Measurements from ENCODE around the gene SLC28A1.

The SLC28A1 gene

GRCh38 chr15:84962955-84963354, 78.5 kb downstream of the SLC28A1 start:
- no peaks in the 10 kb centered on the region for H3K36me3 ChIP-seq (replicated peaks)
- in situ Hi-C loops (cut with HindIII; ENCODE audit: low pct_ligation_motif_present, low sequenced_read_pairs), result no loop called here
- no peaks in the 10 kb centered on the region for H3K27me3 ChIP-seq (replicated peaks)
- TF ChIP-seq, protein P1, sequence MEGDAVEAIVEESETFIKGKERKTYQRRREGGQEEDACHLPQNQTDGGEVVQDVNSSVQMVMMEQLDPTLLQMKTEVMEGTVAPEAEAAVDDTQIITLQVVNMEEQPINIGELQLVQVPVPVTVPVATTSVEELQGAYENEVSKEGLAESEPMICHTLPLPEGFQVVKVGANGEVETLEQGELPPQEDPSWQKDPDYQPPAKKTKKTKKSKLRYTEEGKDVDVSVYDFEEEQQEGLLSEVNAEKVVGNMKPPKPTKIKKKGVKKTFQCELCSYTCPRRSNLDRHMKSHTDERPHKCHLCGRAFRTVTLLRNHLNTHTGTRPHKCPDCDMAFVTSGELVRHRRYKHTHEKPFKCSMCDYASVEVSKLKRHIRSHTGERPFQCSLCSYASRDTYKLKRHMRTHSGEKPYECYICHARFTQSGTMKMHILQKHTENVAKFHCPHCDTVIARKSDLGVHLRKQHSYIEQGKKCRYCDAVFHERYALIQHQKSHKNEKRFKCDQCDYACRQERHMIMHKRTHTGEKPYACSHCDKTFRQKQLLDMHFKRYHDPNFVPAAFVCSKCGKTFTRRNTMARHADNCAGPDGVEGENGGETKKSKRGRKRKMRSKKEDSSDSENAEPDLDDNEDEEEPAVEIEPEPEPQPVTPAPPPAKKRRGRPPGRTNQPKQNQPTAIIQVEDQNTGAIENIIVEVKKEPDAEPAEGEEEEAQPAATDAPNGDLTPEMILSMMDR (IDR thresholded peaks at IDR 0.05; ENCODE audit: low read depth, low read length, missing control alignments), result no peak
- no peak overlapping the region for H3K27ac ChIP-seq
- H3K4me3 ChIP-seq (ENCODE audit: low read depth, low read length), result no peak overlapping the region
- no peak for DNase-seq

DNA sequence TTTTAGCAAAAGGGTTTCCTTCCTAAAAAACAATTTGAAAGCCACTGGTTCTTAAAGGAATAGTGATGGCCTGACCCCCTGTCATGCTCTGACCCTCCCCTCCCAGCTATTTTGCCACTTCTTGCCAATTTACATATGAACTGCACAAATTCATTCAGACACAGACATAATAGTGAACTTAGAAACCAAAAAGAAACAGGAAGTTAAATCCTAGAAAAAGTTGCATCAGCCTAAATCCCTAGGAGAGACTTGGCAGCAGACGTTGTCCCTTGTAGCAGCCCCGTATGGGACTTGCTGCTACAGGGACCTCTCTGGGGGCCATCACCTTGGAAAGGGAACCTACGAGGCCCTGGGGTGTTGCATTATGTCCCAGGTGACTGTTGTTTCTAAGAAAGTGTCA, 82.9 kb downstream of the SLC28A1 start:
- TF ChIP-seq, protein P1 (IDR thresholded peaks at IDR 0.05; ENCODE audit: low read depth, low read length, missing control alignments), result no peak
- Histone ChIP-seq H3K27me3 (replicated peaks) (no peaks in the 10 kb centered on the region), H3K4me3 (ENCODE audit: low read depth, low read length) (no peak overlapping the region), H3K27ac (no peak overlapping the region), H3K36me3 (replicated peaks) (no peaks in the 10 kb centered on the region)
- in situ Hi-C loops (cut with HindIII; ENCODE audit: low pct_ligation_motif_present, low sequenced_read_pairs), result no loop called here
- DNase-seq, result no peak

- TF ChIP-seq, protein P1 (IDR thresholded peaks at IDR 0.05; ENCODE audit: low read depth, low read length, missing control alignments), result no peak
- H3K27me3 ChIP-seq (replicated peaks), result no peaks in the 10 kb centered on the region
- in situ Hi-C loops (cut with HindIII; ENCODE audit: low pct_ligation_motif_present, low sequenced_read_pairs), result no loop called here
- DNase-seq, result no peak
- H3K27ac ChIP-seq, result no peak overlapping the region
- H3K36me3 ChIP-seq (replicated peaks), result no peaks in the 10 kb centered on the region
- H3K4me3 ChIP-seq (ENCODE audit: low read depth, low read length), result no peak overlapping the region
These were observed 83.8 kb downstream of the SLC28A1 start for GRCh38 chr15:84968301-84968700.

- H3K36me3 ChIP-seq (replicated peaks), result no peaks in the 10 kb centered on the region
- no peak overlapping the region for H3K27ac ChIP-seq
- no peaks in the 10 kb centered on the region for H3K27me3 ChIP-seq (replicated peaks)
- in situ Hi-C loops (cut with HindIII; ENCODE audit: low pct_ligation_motif_present, low sequenced_read_pairs), result no loop called here
- TF ChIP-seq, protein P1 (IDR thresholded peaks at IDR 0.05; ENCODE audit: low read depth, low read length, missing control alignments), result no peak
- H3K4me3 ChIP-seq (ENCODE audit: low read depth, low read length), result no peak overlapping the region
- DNase-seq, result no peak
These were observed 84.8 kb downstream of the SLC28A1 start for GRCh38 chr15:84969257-84969656.

- TF ChIP-seq, protein P1 (IDR thresholded peaks at IDR 0.05; ENCODE audit: low read depth, low read length, missing control alignments), result no peak
- H3K36me3 ChIP-seq (replicated peaks), result no peaks in the 10 kb centered on the region
- DNase-seq, result no peak
- H3K4me3 ChIP-seq (ENCODE audit: low read depth, low read length), result no peak overlapping the region
- H3K27me3 ChIP-seq (replicated peaks), result no peaks in the 10 kb centered on the region
- in situ Hi-C loops (cut with HindIII; ENCODE audit: low pct_ligation_motif_present, low sequenced_read_pairs), result no loop called here
- no peak overlapping the region for H3K27ac ChIP-seq
These were observed 86.4 kb downstream of the SLC28A1 start for GRCh38 chr15:84970843-84971242.
